AG10803 (cell line): ENCODE results near the gene MAP3K4.

Experiments used
- DNase-seq: peaks from one replicate; pipeline ENCODE4 v3.0.0; 2010; ENCODE audit warnings: low read depth
- H3K4me3 ChIP-seq: 2 replicates; pipeline ENCODE4 v1.5.1; 2011; ENCODE audit warnings: mild to moderate bottlenecking, low read length, control low read depth
- CTCF ChIP-seq: conservative IDR thresholded peaks from 2 replicates; pipeline ENCODE4 v1.5.1; 2011; ENCODE audit warnings: mild to moderate bottlenecking, low read length, control low read depth, inconsistent platforms

The MAP3K4 gene

GRCh38 chr6:161140554-161140875 lies 148.9 kb downstream of the MAP3K4 start:
- no peak overlapping the region for H3K4me3 ChIP-seq
- DNase-seq, result no peak
- no peak for TF ChIP-seq CTCF

DNA sequence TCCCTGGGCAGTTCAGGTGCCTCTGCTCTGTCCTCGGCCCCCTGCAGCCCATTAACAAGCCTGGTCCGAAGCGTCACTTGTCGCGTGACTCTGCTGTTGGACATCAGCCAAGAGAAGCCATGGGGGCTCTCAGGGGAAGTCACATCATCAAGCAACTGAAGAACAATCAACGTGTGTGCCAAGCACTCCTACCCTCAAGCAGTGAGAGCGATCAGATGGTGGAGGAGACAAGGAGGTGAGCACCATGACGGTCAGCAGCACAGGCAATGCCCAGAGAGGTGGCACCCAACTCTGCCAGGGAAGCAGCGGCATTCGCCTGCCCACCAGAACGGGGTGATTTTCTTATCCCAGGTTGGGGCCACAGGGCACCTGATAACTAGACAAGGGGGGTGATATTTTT lies 149.6 kb downstream of the MAP3K4 start:
- H3K4me3 ChIP-seq, result no peak overlapping the region
- DNase-seq, result no peak
- no peak for TF ChIP-seq CTCF

DNA sequence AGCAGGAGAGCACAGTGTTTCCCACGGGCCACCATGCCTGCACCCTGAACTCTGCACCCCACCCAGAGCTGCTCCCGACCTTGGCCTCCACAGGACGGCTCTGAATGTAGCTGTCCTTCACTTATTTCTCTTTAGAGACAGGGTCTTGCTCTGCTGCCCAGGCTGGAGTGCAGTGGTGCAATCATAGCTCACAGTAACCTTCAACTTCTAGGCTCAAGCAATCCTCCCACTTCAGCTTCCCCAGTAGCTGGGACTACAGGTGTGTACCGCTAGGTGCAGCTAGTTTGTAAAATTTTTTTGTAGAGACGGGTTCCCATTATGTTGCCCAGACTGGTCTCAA lies 151.4 kb downstream of the MAP3K4 start:
- TF ChIP-seq CTCF, result no peak

DNA sequence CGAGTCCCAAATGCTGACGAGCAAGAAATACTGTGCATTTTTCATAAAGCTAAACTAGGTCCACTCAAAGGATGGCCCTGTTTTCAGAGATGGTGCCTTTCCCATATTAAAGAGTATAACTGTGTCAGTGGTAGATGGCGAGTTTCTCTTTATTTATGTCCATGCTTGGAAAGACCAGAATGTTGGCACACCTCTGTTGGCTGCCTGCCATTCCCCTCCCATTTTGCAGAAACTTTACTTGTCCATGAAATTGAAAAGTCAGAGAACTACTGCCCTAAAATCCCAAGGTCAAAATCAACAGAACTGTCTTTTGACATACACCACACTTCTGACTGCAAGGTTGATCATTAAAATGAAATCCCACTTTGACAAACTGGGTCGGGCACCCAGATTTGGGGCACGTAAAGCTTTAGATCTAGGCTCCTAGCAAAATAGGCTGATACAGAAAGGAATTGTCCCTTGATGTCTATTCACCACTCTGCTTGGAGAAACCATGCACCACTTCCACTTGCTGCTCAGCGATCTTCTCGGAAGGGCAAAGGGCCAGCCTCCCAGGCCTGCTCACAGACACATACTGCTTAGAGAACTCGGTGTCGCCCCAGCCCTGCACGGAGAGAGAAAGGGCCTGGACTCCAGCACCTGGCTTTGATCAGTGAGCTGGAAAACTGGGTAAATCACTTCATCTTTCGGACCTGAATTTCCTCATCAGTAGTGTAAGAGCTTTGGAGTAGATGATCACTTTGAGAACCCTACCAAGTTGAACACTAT lies 152.3 kb downstream of the MAP3K4 start:
- DNase-seq, result no peak
- no peak overlapping the region for H3K4me3 ChIP-seq
- TF ChIP-seq CTCF, result no peak

More for the DNA sequence above, 151.4 kb downstream of the MAP3K4 start:
- no peak overlapping the region for H3K4me3 ChIP-seq
- no peak for DNase-seq

GRCh38 chr6:161150136-161150535 lies 158.6 kb downstream of the MAP3K4 start:
- TF ChIP-seq CTCF, result no peak
- no peak overlapping the region for H3K4me3 ChIP-seq
- DNase-seq, result no peak

DNA sequence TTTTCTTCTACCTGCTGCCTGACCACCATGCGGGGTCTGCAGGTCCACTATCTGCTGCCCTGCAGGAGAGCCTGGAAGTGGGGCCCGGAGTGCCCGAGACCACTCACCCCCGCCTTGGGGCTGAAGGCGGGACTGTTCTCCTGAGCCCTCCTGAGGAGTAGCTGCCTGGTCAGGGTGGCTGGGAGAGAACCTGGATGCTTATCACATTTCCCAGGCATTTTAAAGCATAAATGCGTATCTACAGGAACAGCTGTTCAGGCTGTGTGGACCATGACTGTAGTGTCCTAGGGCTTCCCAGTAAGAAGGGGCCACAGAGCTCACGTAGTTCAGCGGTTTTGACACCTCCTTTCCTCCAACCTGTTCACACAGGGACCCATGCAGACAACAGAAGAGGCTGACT lies 159.0 kb downstream of the MAP3K4 start:
- no peak for DNase-seq
- no peak overlapping the region for H3K4me3 ChIP-seq
- TF ChIP-seq CTCF, result no peak

DNA sequence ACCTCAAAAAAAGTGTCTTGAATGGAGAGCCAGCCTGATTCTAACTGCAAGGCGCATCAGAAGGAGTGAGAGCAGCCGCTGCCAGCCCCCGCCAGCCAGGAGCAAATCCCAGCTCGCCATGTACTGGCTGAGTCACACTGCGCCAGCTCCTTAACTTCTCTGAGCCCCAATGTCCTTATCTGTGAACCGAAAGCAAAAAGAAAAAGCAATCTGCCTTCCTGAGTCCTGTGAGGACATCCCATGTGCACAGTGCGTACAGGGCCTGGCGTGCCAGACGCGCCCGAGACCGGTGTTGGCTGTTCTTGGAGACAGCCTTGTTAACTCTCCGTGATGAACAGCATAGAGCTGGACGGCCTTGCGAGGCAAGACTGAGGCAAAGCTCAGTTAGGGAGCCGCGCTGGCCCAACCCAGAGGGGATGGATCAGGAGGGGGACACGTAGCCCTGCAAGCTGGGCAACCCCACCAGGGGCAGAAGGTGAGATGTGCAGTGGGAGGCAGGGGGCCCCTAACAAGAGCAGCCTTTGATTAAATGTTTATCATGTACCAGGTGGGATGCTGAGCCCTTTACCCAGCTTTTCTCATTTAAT lies 159.6 kb downstream of the MAP3K4 start:
- TF ChIP-seq CTCF, result no peak
- no peak for DNase-seq
- no peak overlapping the region for H3K4me3 ChIP-seq
